ENCODE data around the gene NBEAL2. TPM values are rescaled to one million over a fixed set of nuclear protein-coding genes. Genes with fewer than 3 reads are reported as not detected.
"Not testable (repeated sequence)": the region's sequence is repeated elsewhere in the genome, so short reads cannot be mapped to it uniquely, and the experiment has no call there.

NBEAL2 gene
- total RNA-seq, 2 donors from 2014 or later = 140 to 169 TPM

DNA sequence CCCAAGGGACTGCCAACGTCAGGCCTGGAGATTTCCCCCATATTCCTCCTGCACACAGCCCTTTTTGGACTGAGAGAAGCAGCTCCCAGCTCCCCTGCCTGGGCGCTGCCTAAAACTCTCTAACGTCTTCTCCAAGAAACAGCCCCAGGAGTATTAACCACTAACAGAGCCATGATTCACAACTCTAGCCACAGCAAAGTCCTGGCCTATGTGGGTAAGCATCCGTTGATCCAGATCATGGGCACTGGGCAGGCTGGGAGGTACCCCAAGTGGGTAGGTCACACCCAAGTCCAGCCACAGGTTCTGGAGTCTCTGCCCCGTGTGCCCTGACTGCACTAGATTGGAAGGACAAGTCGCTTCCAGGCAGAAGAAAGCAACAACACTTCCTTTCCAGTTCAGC lies 31.9 kb downstream of the NBEAL2 start:
- H3K36me3 Mint-ChIP-seq (ENCODE audit: low read depth) = peaks cover 45% of the 10 kb centered on the region
- peak overlapping the region; percentile 36 for H3K27ac Mint-ChIP-seq
- H3K4me3 Mint-ChIP-seq = no peak overlapping the region
- H3K4me1 Mint-ChIP-seq = peaks cover 9% of the 10 kb centered on the region
- H3K27me3 Mint-ChIP-seq = no peaks in the 10 kb centered on the region
- no peaks in the 10 kb centered on the region for H3K9me3 Mint-ChIP-seq
- no peak for ATAC-seq (replicated peaks)

GRCh38 chr3:47012342-47013230 lies 33.1 kb downstream of the NBEAL2 start:
- no peaks in the 10 kb centered on the region for H3K27me3 Mint-ChIP-seq
- H3K9me3 Mint-ChIP-seq = no peaks in the 10 kb centered on the region
- no peak overlapping the region for H3K4me3 Mint-ChIP-seq
- no peak for ATAC-seq (replicated peaks)
- H3K4me1 Mint-ChIP-seq = peaks cover 17% of the 10 kb centered on the region
- H3K27ac Mint-ChIP-seq = peak overlapping the region; percentile 36
- peaks cover 45% of the 10 kb centered on the region for H3K36me3 Mint-ChIP-seq (ENCODE audit: low read depth)

DNA sequence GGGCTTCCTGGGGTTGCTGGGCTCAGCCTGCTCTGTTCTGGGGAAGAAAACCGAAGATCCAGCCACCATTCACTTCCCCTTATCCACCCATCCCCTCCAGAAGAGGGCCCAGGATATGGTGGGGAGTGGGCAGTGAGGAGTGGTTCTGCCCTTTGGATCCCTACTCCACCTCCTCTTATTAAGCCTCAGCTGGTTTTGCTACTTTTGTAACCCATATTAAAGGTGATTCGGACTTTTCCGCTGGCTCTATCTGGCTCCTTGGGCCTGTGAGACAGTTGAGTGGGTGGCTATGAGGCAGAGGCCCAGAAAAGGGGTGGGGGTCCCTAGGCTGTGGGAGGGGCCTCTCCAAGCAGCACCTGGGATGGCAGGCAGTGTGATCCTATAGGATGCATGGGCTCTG lies 33.8 kb downstream of the NBEAL2 start:
- H3K36me3 Mint-ChIP-seq (ENCODE audit: low read depth) = peaks cover 45% of the 10 kb centered on the region
- H3K4me3 Mint-ChIP-seq = no peak overlapping the region
- peaks cover 21% of the 10 kb centered on the region for H3K4me1 Mint-ChIP-seq
- ATAC-seq (replicated peaks) = no peak
- H3K27ac Mint-ChIP-seq = peak overlapping the region; percentile 36
- H3K27me3 Mint-ChIP-seq = no peaks in the 10 kb centered on the region
- H3K9me3 Mint-ChIP-seq = no peaks in the 10 kb centered on the region

DNA sequence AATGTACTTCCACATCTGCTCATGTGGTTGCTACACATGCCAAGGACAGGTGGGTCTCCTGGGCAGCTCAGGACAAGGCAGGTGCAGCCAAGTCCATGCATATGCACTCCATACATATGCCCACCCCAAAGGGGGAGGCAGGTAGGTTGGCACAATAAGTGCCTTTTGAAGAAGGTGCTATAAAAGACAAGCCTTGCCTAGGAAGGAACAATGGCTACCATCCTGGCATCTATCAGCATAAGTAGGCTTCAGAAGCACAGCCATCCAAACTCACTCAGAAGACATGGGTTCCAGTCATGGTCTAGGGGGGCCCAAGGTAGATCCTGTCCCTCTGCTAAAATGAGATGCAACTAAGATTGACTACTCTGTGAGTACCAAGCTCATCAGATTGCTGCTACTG lies 34.6 kb downstream of the NBEAL2 start:
- no peak for ATAC-seq (replicated peaks)
- H3K4me3 Mint-ChIP-seq = no peak overlapping the region
- H3K27me3 Mint-ChIP-seq = no peaks in the 10 kb centered on the region
- peaks cover 48% of the 10 kb centered on the region for H3K36me3 Mint-ChIP-seq (ENCODE audit: low read depth)
- H3K27ac Mint-ChIP-seq = peak overlapping the region; percentile 36
- no peaks in the 10 kb centered on the region for H3K9me3 Mint-ChIP-seq
- H3K4me1 Mint-ChIP-seq = peaks cover 28% of the 10 kb centered on the region

DNA sequence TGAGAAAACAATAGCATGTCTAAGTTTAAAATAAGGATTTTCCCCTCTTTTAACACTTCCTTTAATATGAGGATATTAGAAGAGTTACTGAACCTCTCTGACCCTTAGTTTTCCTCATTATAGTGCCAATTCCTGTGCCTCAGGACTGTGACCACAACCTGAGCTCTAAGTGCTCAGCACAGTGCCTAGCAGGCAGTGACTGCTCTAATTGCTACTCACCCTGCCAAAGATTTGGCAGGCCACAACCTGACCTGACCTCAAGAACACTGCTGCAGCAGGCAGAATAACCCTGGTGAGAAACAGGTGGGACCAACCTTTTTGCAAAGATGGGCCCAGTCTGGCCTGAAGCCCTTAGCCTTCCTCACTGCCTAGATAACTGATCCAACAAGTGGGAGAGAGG lies 35.7 kb downstream of the NBEAL2 start:
- Mint-ChIP-seq H3K9me3 (no peaks in the 10 kb centered on the region), H3K27ac (peak overlapping the region; percentile 42), H3K4me3 (no peak overlapping the region), H3K27me3 (no peaks in the 10 kb centered on the region), H3K4me1 (peaks cover 35% of the 10 kb centered on the region), H3K36me3 (ENCODE audit: low read depth) (peaks cover 54% of the 10 kb centered on the region)
- ATAC-seq (replicated peaks) = no peak

GRCh38 chr3:47016086-47016933 lies 36.8 kb downstream of the NBEAL2 start:
- Mint-ChIP-seq H3K4me3 (peak overlapping the region; percentile 76), H3K4me1 (peaks cover 31% of the 10 kb centered on the region)
- no peak for ATAC-seq (replicated peaks)

DNA sequence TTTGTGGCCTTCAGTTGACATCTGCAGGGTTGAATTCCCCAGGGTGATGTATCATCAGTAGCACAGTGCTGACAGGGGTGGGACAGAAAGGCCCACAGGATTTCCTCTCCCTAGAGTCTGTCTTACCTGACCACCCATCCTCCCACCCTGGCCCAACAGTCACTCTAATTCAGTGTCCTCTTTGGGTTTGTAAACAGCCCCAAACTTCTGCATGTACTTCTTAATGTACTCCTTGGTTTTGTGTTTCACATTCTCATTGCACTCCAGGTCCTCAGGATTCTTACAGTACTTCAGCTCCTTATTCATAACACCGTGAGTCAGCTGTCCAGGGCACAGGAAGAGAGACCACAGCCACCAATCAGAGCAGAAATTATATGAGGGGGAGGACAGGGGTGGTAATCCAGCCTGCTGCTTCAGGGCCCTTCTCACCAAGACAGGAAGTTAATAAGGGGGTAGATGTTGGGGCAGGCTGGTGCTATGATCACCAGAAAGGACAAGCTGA lies 37.5 kb downstream of the NBEAL2 start:
- peaks cover 48% of the 10 kb centered on the region for H3K36me3 Mint-ChIP-seq (ENCODE audit: low read depth)
- no peaks in the 10 kb centered on the region for H3K27me3 Mint-ChIP-seq
- peaks cover 31% of the 10 kb centered on the region for H3K4me1 Mint-ChIP-seq
- ATAC-seq (replicated peaks) = peak; percentile 86
- peak overlapping the region; percentile 76 for H3K4me3 Mint-ChIP-seq
- H3K27ac Mint-ChIP-seq = peak overlapping the region; percentile 90
- H3K9me3 Mint-ChIP-seq = no peaks in the 10 kb centered on the region

More at GRCh38 chr3:47016086-47016933, 36.8 kb downstream of the NBEAL2 start:
- Mint-ChIP-seq H3K27me3 (no peaks in the 10 kb centered on the region), H3K27ac (peak overlapping the region; percentile 90), H3K36me3 (ENCODE audit: low read depth) (peaks cover 48% of the 10 kb centered on the region), H3K9me3 (no peaks in the 10 kb centered on the region)

DNA sequence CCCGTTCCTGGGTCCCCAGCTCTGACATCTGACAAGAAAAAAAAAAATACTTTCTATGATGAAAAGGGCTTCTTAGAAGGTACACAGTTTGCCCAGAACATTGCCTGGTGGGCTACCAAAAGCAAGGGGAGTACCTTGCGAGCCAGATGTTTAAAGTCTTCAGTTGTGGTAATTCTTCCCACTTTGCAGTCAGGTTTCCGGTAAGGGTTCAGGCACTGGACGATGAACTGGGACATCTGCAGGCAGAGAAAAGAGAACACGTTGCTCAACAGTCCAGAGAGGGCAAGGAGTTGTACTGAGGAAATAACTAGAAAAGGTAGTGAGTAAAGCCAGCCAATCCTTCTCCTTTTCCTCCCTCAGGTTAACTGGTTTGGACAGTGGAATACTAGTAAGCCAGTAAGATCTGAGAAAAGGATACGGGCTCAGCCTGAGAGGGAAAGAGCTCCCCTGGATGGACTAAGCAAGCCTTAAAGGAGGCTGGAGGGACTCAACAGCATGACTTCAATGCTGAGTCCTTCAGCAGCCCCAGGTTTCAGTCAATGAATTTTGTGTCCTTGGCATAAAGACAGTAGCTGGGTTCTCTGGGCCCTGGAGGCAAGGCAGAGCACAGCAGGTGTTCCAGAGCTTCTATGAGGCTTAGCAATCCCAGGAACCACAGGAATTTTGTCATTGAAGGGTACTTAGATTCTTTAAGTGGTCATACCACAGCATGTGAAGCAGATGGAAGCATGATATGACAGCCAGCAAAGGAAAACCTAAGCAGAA lies 38.2 kb downstream of the NBEAL2 start:
- Mint-ChIP-seq H3K27me3 (no peaks in the 10 kb centered on the region), H3K36me3 (ENCODE audit: low read depth) (peaks cover 48% of the 10 kb centered on the region), H3K9me3 (no peaks in the 10 kb centered on the region), H3K4me3 (peak overlapping the region; percentile 76), H3K27ac (peak overlapping the region; percentile 90), H3K4me1 (peaks cover 31% of the 10 kb centered on the region)
- no peak for ATAC-seq (replicated peaks)

GRCh38 chr3:47018269-47018611 lies 38.8 kb downstream of the NBEAL2 start:
- peak overlapping the region; percentile 90 for H3K27ac Mint-ChIP-seq
- no peaks in the 10 kb centered on the region for H3K27me3 Mint-ChIP-seq
- peaks cover 48% of the 10 kb centered on the region for H3K36me3 Mint-ChIP-seq (ENCODE audit: low read depth)
- no peaks in the 10 kb centered on the region for H3K9me3 Mint-ChIP-seq
- H3K4me1 Mint-ChIP-seq = peaks cover 31% of the 10 kb centered on the region
- H3K4me3 Mint-ChIP-seq = peak overlapping the region; percentile 76
- no peak for ATAC-seq (replicated peaks)

DNA sequence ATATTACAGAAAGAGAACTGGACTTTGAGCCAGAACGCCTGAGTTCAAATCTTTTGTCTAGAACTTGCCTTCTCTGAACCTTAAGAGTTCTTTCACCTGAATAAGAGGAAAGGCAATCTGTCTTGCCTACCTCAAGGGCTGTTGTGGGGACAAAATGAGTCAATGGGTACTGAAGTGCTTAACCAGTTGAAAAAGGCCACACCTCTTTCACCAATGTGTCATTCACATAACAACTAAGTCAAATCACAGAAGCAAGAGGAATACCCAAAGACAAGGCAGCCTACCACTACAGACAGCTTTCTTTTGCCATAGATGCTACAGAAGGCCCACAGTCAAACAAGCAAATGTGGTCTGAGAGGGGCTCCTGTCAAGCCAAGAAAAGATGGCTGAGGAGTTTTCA lies 39.7 kb downstream of the NBEAL2 start:
- peak overlapping the region; percentile 76 for H3K4me3 Mint-ChIP-seq
- H3K27ac Mint-ChIP-seq = peak overlapping the region; percentile 90
- H3K36me3 Mint-ChIP-seq (ENCODE audit: low read depth) = peaks cover 45% of the 10 kb centered on the region
- H3K4me1 Mint-ChIP-seq = peaks cover 31% of the 10 kb centered on the region
- H3K27me3 Mint-ChIP-seq = no peaks in the 10 kb centered on the region
- no peaks in the 10 kb centered on the region for H3K9me3 Mint-ChIP-seq
- peak; percentile 84 for ATAC-seq (replicated peaks)

- Mint-ChIP-seq H3K4me3 (peak overlapping the region; percentile 76), H3K4me1 (peaks cover 34% of the 10 kb centered on the region), H3K27me3 (no peaks in the 10 kb centered on the region), H3K27ac (peak overlapping the region; percentile 90), H3K36me3 (ENCODE audit: low read depth) (peaks cover 42% of the 10 kb centered on the region), H3K9me3 (no peaks in the 10 kb centered on the region)
- no peak for ATAC-seq (replicated peaks)
Measured at GRCh38 chr3:47020311-47020710, 40.8 kb downstream of the NBEAL2 start.

- Mint-ChIP-seq H3K27me3 (no peaks in the 10 kb centered on the region), H3K4me1 (peaks cover 35% of the 10 kb centered on the region), H3K27ac (no peak overlapping the region), H3K4me3 (no peak overlapping the region), H3K9me3 (no peaks in the 10 kb centered on the region), H3K36me3 (ENCODE audit: low read depth) (peaks cover 37% of the 10 kb centered on the region)
- no peak for ATAC-seq (replicated peaks)
Measured at GRCh38 chr3:47022641-47023071, 43.2 kb downstream of the NBEAL2 start.

- no peaks in the 10 kb centered on the region for H3K27me3 Mint-ChIP-seq
- no peaks in the 10 kb centered on the region for H3K9me3 Mint-ChIP-seq
- peaks cover 36% of the 10 kb centered on the region for H3K36me3 Mint-ChIP-seq (ENCODE audit: low read depth)
- peak overlapping the region; percentile 23 for H3K27ac Mint-ChIP-seq
- H3K4me1 Mint-ChIP-seq = peaks cover 19% of the 10 kb centered on the region
- ATAC-seq (replicated peaks) = peak; percentile 64
- H3K4me3 Mint-ChIP-seq = no peak overlapping the region
Measured at GRCh38 chr3:47024932-47025331, 45.5 kb downstream of the NBEAL2 start.

DNA sequence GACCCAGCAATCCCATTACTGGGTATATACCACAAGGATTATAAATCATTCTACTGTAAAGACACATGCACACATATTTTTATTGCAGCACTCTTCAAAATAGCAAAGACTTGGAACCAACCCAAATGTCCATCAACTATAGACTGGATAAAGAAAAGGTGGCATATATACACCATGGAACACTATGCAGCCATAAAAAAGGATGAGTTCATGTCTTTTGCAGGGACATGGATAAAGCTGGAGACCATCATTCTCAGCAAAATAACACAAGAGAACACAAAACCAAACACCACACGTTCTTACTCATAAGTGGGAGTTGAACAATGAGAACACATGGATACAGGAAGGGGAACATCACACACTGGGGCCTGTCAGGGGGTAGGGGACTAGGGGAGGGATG lies 47.0 kb downstream of the NBEAL2 start:
- Mint-ChIP-seq H3K36me3 (ENCODE audit: low read depth) (peaks cover 46% of the 10 kb centered on the region), H3K4me1 (peaks cover 29% of the 10 kb centered on the region)
- H3K4me3 Mint-ChIP-seq; ATAC-seq (replicated peaks); H3K9me3 Mint-ChIP-seq; H3K27me3 Mint-ChIP-seq; H3K27ac Mint-ChIP-seq: not testable (repeated sequence)
